DMS53 treated with DMSO at 0.1 percent for 48 hours (cell line): ENCODE measurements around the gene STRN4.
A peak's percentile ranks its signal among the peaks of the same experiment; 100 is the strongest.

ENCODE experiments used
- DNase-seq: peaks from one replicate; lab custom pipeline; 2025; ENCODE audit not compliant: unreplicated experiment; lab: John Stamatoyannopoulos, UW

Gene STRN4

GRCh38 chr19:46744005-46744691 lies 2.1 kb downstream of the STRN4 start:
- no peak for DNase-seq

DNA sequence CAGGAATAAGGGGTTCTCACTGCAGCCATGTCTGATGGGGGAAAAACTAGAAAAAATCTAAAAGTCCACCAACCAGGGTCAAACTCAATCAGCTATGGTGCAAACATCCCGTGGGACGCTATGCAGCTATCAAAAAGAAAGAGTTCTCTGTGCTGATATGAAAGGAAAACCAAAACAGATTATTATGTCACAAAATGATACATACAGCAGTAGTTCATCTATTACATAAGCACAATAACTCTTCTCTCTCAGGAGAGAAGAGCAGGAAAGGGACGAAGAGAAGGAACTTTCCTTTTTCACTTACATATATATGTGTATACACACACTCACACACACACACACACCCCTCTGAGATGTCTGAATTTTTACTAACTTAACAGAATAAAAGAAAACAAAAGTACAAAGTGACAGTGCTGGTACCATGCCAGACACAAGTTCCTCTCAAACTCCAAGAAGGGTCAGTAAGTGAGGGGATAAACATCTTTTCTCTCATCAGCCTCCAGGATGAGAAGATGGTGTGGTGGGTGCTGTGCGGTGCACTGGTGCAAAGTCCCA lies 3.2 kb downstream of the STRN4 start:
- no peak for DNase-seq

GRCh38 chr19:46741447-46741846 lies 4.8 kb downstream of the STRN4 start:
- DNase-seq: no peak

GRCh38 chr19:46739290-46739771 lies 6.9 kb downstream of the STRN4 start:
- DNase-seq: no peak

DNA sequence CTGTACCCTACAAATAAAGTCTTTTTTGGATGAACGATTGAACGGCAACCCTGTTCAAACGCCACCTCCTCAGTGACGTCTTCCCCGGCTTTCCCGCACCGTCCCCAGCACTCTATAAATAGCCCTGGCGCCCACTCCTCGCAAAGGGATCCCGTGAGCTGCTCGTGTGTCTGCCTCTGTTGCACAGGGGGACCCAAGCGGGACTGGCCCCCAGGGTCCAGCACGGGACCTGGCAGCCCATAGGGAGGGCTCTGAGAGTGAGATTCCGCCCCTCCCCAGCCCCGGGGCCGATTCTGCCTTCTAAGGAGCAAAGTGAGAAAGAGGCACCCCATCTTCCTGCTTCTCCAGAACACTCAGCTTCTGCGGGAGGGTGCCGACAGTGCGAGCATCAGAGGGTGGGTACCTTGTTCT lies 8.5 kb downstream of the STRN4 start:
- DNase-seq: no peak

GRCh38 chr19:46737298-46737654 lies 9.0 kb downstream of the STRN4 start:
- no peak for DNase-seq

DNA sequence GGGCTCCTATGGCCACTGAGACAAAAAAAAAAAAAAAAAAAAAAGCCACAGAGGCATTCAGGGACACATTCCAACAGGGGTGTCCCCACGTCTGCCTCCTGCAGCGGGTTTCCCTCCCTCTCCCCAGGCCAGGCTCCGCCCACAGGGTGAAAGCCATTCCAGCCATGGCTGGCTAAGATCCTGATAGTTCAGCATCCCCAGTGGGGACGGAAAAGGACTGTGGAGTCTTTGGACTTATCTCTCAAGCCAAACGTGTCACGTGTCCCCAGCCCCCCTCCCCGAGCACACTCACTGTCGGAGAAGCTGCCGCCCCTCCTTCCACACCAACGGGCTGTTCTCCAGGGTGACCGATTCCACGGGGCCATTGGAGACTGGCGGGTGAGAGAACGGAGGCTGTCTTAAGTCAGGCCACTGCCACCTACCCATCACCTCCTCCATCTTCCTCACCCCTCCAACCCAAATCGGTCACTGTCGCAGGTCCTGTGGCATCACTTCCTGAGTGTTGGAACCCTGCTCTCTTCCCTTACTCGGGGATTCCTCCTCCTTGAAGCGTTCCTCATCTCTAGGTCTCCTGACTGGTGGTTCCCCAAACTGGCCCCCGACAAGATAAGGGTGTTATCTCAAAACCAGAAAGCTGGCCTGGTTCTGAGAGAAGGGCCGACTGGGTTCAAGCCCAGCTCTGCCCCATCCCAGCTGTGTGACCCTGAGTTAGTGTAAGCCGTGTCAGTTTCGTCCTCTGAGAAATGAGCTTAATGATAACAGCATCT lies 9.5 kb downstream of the STRN4 start:
- no peak for DNase-seq

DNA sequence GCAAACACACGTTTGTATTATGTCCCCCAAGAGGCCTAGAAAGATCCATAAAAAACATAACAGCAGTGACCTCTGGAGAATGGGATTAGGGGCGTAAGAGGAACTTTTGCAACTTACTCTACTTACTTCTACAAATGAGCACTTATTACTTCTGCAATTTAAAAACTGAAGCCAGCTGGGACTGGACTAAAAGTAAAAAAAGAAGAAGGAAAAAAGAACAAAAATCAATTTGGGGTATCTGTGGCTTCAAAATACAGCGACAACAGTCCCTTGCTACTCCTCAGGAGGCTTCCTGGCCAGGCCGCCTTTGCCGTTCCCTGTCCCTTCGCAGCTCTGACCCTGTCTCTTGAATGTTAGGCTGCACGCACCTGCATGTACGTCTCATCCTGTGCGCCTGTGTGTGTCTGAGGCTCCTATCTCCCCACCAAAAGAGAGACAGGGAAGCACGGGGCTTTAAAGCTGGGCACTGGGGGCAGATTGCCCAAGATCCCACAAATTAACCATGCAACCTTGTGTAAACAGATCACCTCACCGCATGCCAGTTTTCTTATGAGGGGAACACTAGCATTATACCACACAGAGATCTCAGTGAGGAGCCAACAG lies 12.5 kb downstream of the STRN4 start:
- no peak for DNase-seq

- DNase-seq: no peak
Measured at GRCh38 chr19:46732966-46733689, 13.1 kb downstream of the STRN4 start.

- no peak for DNase-seq
Measured at GRCh38 chr19:46732172-46732938, 13.9 kb downstream of the STRN4 start.

- no peak for DNase-seq
Measured at GRCh38 chr19:46731584-46731983, 14.7 kb downstream of the STRN4 start.

- no peak for DNase-seq
Measured at GRCh38 chr19:46731007-46731501, 15.2 kb downstream of the STRN4 start.

GRCh38 chr19:46730595-46730994 lies 15.7 kb downstream of the STRN4 start:
- DNase-seq: no peak

DNA sequence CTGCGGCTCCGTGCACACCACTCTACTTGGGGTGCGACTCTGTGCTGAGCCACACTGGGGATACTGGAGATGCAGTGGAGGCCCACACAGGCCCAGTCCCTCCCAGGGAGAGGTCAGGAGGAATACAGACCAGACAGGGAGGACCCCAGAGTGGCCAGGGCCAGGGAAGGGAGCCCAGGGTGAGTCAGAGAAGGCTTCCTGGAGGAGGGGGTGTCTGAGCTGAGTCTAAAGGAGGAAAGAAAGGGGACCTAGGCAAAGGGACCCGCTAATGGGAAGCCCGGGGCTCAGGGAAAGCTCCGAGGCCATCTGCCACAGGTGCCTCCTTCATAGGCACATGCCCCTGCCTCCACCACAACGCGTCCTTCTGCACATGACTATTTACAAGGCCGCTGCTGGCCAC lies 16.1 kb downstream of the STRN4 start:
- DNase-seq: no peak

- DNase-seq: no peak
Measured at GRCh38 chr19:46729696-46730095, 16.6 kb downstream of the STRN4 start.

DNA sequence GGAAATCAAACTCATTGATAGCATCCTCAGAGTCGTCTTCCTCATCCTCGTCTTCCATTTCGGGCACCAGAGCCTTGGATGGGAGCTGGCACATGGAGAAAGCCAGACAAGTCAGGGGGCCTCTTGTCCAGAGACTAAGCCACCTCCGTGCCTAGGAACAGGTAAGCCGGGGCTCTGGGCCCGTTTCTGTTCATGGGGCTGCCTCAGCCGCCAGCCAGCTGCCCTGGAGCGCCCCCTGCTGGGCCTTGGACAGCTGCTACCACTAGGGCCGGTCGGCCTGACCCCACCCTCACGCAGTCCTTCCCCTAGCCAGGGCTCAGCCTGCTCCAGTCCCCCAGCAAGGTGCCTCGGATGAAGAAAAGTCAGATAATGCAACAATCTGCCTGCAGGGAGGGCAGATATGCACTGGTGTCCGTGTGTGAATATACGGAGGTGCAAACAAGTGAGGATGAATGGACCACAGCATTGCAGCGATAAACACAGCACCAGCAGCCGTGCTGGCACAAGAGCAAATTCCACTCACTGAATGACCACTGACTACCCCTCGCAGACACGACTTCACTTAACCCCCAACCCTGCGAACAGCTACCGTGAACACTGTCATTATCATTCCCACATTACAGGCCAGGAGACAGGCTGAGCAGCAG lies 17.4 kb downstream of the STRN4 start:
- peak; percentile 49 for DNase-seq

DNA sequence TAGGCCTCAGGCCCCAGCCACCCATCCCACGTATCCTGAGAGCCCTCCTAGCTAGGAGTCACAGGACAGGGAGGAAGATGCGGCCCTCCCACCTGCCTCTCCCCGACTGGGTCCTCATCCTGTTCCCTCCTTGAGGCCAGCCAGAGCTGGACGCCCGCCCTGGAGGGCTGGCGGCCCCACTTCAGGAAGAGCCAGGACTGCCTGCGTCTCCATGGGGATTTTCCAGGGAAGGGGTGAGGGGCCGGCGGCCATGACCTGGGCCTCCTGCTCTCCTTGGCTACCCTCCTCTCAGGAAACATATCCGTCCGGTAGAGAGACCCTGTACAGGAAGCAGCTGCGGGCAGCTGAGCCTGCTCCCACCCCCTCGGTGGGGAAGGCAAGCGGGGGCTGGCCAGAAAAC lies 18.0 kb downstream of the STRN4 start:
- DNase-seq: no peak

GRCh38 chr19:46727757-46728156 lies 18.5 kb downstream of the STRN4 start:
- no peak for DNase-seq

- DNase-seq: no peak
Measured at GRCh38 chr19:46726971-46727501, 19.2 kb downstream of the STRN4 start.

GRCh38 chr19:46726551-46726950 lies 19.7 kb downstream of the STRN4 start:
- DNase-seq: no peak
